GM19397 (cell line): ENCODE data around the gene BAHD1.

Source experiments
- ATAC-seq: cut with Tn5 transposase; IDR thresholded peaks from one replicate; pipeline ENCODE4 v1.9.1; 2021; ENCODE audit warnings: mild to moderate bottlenecking, moderate library complexity; ENCODE audit not compliant: unreplicated experiment

The BAHD1 gene

DNA sequence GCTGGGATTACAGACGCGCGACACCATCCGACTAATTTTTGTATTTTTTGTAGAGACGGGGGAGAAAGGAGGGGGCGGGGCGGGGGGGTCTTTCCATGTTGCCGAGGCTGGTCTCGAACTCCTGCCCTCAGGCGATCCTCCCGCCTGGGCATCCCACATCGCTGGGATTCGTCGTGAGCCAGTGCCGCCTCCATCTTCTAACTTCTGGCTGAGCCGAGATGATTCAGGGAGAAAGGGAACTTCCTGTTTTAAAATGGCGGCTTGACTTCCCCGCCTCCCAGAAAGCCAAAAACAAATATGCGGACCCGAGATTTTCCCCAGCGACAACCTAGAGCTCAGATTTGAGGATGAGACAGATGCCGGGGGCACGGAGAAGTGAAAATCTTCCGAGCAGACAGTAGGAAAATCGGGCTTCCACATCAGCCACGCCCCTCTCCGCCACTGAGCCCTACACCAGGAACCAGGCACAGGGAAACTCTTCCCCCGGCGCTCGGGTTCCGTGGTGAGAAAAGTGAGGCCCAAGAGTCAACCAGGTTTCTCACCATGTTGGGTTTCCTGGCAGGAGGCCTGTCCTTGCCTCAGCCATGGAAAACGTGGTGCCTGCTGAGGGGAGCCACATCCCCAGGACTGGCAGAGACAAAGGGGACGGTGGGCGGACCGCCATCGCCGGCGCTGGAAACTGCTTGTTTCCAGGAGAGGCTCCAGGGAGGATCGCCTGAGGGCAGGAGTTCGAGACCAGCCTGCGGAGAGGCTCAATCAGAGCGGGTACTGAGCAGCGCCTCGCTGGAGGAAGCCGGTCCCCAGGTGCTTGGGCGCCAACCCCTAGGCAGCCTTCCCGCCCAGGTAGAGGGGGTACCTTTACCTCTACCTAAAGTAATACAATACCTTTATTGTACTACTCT, 48.8 kb downstream of the BAHD1 start:
- ATAC-seq: no peak

GRCh38 chr15:40493089-40493840, 52.5 kb downstream of the BAHD1 start:
- no peak for ATAC-seq

GRCh38 chr15:40495516-40495915, 54.8 kb downstream of the BAHD1 start:
- ATAC-seq: no peak

GRCh38 chr15:40498418-40498817, 57.7 kb downstream of the BAHD1 start:
- ATAC-seq: no peak

DNA sequence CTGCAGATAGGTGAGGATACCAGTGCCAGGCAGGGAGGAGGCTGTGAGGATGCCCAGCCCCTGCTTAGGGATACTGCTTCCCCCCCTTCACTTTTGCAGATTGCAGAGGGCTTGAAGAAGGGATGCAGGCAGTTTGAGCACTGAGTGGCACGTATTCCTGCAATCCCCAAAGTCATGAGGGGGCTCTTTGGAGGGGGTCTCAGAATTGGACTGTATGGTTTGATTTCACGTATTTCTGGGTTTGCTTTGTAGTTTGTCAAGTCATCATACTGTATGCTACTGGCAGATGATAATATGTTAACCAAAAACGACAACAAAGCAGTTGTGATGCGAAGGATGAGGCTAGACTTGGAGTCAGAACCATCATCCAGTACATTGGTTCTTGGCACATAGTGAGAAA, 58.1 kb downstream of the BAHD1 start:
- no peak for ATAC-seq

GRCh38 chr15:40499931-40500330, 59.2 kb downstream of the BAHD1 start:
- no peak for ATAC-seq

DNA sequence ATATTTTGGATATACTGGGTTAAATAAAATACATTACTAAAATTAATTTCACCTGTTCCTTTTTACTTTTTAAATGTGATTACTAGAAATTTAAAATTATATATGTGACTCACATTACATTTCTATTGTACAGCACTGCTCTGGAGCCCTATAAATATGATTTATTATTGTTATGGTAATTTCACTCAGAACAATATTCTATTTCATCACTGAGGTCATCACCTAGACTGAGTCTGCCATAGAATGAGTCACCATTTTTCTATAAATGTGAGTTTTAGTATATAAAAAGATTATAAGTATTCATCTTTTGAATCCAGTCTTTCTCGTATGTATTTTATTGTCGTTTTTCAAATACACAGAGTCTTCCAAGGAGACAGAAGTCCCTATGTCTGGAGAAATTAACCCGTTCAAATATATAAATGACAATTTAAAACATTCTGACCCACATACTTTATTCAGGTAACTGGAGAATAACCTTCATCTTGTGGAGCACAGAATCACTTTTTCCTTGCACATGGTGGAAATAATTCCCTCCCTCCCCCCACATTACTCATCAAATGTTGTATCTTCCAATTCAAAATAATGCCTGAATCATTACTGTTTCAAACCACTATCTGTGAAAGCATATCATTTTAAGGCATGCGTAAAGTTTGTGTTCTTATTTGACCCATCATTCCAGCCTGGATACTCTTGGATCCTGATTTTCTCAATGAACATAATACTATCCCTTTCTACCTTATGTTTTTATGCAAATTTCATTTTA, 60.0 kb downstream of the BAHD1 start:
- ATAC-seq: no peak

GRCh38 chr15:40501487-40501886, 60.7 kb downstream of the BAHD1 start:
- no peak for ATAC-seq

DNA sequence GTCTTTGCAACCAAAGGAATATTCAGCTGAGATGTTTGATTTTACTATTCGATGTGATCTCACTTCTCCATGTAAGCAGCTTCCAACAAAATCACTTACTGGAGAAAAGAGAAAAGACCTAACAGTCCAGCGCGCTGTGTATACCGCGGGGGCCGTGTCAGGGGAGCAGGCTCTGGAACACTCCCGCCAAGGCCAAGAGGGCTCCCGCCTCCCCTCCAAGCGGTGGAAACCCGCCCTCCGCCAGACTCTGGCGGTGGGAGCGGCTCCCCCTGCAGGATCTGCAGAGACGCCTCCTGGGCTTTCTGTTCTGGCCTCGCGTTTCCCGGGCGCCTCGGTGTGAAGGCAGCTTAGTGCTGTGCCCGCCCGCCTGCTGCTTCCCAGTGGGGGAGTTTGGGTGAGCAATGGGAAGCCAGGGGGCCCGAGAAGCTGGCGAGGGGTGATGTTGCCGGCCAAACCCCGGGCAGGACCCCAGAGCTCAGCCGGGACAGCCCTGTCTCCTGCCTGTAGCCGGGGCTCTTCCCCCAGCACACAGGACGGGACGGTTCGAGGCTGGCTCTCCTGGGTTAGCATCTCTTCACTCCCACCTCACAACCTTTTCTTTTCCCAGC, 66.3 kb downstream of the BAHD1 start:
- ATAC-seq: no peak

GRCh38 chr15:40508216-40508615, 67.5 kb downstream of the BAHD1 start:
- no peak for ATAC-seq

- no peak for ATAC-seq
These were observed 69.4 kb downstream of the BAHD1 start for GRCh38 chr15:40510201-40510600.

- no peak for ATAC-seq
These were observed 70.3 kb downstream of the BAHD1 start for GRCh38 chr15:40511093-40511471.

- ATAC-seq: no peak
These were observed 70.8 kb downstream of the BAHD1 start for GRCh38 chr15:40511472-40512133.

DNA sequence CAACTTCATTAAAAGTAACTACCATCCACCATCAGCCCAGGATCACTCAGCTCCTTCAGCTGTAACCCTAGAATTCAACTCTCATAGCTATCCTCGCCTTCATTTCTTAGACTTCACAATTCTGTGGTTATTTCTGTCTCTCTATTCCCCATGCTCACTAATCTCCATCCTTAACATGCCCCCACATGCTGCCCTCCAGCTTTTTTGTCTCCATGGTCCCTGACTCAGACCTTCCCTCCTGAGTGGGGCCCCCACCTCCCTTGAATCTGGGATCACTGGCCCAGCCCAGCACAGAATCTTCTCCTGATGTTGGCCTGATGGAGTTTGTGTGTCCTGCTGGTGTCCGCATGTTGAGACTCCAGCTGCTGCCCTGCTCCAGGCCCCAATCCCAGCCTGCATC, 71.7 kb downstream of the BAHD1 start:
- no peak for ATAC-seq

DNA sequence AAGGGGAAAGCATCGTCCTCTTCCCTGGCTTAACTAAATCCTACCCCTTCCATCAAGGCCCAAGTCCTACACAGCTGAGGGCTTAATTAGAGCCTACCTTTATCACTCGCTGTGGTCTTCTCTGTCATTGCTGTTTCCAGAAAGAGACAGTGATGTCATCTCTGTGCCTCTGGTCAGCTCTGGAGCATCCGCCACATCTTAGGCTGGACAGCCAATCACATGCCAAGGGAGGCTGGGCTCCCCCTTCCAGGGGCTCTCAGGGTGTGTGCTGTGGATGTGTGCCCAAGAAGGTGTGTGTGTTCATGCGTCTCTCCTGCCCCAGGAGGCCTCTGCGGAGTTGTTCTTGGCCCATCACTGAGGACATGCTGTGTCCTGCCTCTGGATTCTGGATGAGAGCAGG, 72.9 kb downstream of the BAHD1 start:
- ATAC-seq: no peak

GRCh38 chr15:40516322-40516721, 75.6 kb downstream of the BAHD1 start:
- no peak for ATAC-seq
